ENCODE data around the gene EME1. TPM values are rescaled to one million over a fixed set of nuclear protein-coding genes. Genes with fewer than 3 reads are reported as not detected.
A peak's percentile ranks its signal among the peaks of the same experiment; 100 is the strongest.

EME1 gene
- total and polyA plus RNA-seq, 10 of the 15 experiments (the other 5 are each of a cell fraction or from before 2014, with no cell fraction given): 13.8 to 40.5 (median 22.0) TPM

GRCh38 chr17:50363217-50364060 is 9.6 kb upstream of the EME1 start:
- Histone ChIP-seq H3K4me2 (ENCODE audit: control insufficient read depth, insufficient read depth) (no peak overlapping the region), H2AFZ (ENCODE audit: control insufficient read depth, low read depth, low read length) (no peak overlapping the region), H3K9ac (ENCODE audit: control insufficient read depth, insufficient read depth, low read length) (no peak overlapping the region), H3K79me2 (ENCODE audit: control insufficient read depth, insufficient read depth, low read length) (no peaks in the 10 kb centered on the region; the same call in 1 of the 2 replicates), H3K36me3 (ENCODE audit: control insufficient read depth in 2 of 2, insufficient read depth in 2 of 2, low read length in 1 of 2) (peaks cover 17 to 24% of the 10 kb centered on the region in 2 experiments; a peak in 3 of 4 replicates), H3K27me3 (replicated peaks in 1 of 2; ENCODE audit: control insufficient read depth in 2 of 2, insufficient read depth in 2 of 2, low read length in 1 of 2) (no peaks in the 10 kb centered on the region), H3K4me3 (no peak overlapping the region), H3K9me3 (replicated peaks; ENCODE audit: control insufficient read depth, insufficient read depth, low read length) (no peaks in the 10 kb centered on the region), H3K4me1 (ENCODE audit: control insufficient read depth, insufficient read depth, low read length) (no peaks in the 10 kb centered on the region), H4K20me1 (ENCODE audit: control insufficient read depth, insufficient read depth) (no peaks in the 10 kb centered on the region), H3K27ac (ENCODE audit: control insufficient read depth, insufficient read depth) (no peak overlapping the region)
- ATAC-seq (no peak), FAIRE-seq (no peak), DNase-seq (ENCODE audit: low read depth, low spot score) (no peak)
- no TSS peak for BruUV-seq (replicated peaks)
- in situ Hi-C loops (cut with MboI) (loop anchor here (5.0 kb wide), 1 partner anchor 49 kb away; no protein-coding TSS in a partner anchor), intact Hi-C loops (cut with micrococcal nuclease; ENCODE audit: unreplicated experiment) (no loop called here)
- SMC1A ChIA-PET (ENCODE audit: uncharacterized antibody, unreplicated experiment): interaction anchor here (0.9 to 2.9 kb wide), 7 partner anchors 8 to 111 kb away, joined by 3 to 26 read pairs (median 5); partner anchors contain the start of gene LRRC59
- CTCF ChIA-PET: interaction anchor here (0.9 to 4.5 kb wide), 11 partner anchors 9 to 151 kb away, joined by 3 to 83 read pairs (median 18); partner anchors contain the start of genes EME1, LRRC59, MRPL27 and RSAD1
- 0 out of 2 replicates have a peak, but pooled peaks have one; percentile 35 for TF ChIP-seq NFYB (IDR thresholded peaks at IDR 0.05; ENCODE audit: insufficient read depth, low read depth, low read length)
- TF ChIP-seq CUX1 (IDR thresholded peaks at IDR 0.05; ENCODE audit: insufficient replicate concordance, low read depth, low read length): no peak
- RAD21 ChIA-PET (ENCODE audit: unreplicated experiment): interaction anchor here (1.3 to 3.0 kb wide), 3 partner anchors 34 to 122 kb away, joined by 3 to 32 read pairs (median 4); partner anchors contain the start of gene LRRC59
- 85% methylated on average over 8 of the region's 8 CpGs for WGBS (ENCODE audit: insufficient coverage, insufficient replicate concordance, low lambda C conversion rate, missing lambda C conversion rate)
- POLR2A ChIA-PET: interaction anchor here (1.9 to 2.3 kb wide), 2 partner anchors 27 to 33 kb away, joined by 7 to 9 read pairs; partner anchors contain the start of gene LRRC59

Measured in GM12878 (cell line).